NCI-H345 treated with DMSO at 0.1 percent for 48 hours (cell line): ENCODE results near the gene MSANTD2.

Experiments used
- DNase-seq: peaks from one replicate; lab custom pipeline; 2025; ENCODE audit not compliant: unreplicated experiment; lab: John Stamatoyannopoulos, UW

The MSANTD2 gene

DNA sequence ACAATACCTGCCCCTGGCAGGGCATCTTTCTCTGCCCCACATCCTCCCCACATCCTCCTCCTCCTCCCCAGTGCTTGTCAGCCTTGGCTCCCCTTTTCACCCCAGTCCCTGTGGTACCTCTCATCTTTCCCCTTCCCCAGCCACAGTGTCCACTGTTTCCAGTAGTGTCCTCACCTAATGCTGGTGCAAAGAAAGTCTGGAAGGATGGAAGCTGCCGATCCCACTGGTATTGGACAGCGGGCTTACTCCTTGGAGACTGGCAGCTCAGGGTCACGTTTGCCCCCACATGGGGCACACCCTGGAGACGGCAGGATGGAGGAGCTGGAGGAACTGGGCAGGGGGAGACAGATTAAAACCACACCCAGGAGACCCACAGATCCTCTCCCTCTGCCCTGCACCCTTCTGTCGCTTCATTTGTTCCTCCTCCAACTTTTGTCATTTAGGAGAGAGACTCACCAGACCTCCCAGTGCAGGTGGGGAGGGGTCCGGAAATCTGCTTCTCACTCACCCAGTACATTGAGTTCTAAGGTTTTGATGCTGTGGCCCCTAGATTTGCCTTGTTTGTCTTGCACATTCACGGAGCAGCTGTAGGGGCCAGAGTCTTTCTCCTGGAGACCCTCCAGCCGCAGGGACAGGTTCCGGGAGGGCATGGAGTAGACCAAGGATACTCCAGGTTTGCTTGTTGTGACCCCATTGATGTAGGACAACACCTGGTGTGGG, 44.0 kb downstream of the MSANTD2 start:
- no peak for DNase-seq

GRCh38 chr11:124754710-124755109, 45.5 kb downstream of the MSANTD2 start:
- no peak for DNase-seq

GRCh38 chr11:124754309-124754708, 45.9 kb downstream of the MSANTD2 start:
- DNase-seq, result no peak

DNA sequence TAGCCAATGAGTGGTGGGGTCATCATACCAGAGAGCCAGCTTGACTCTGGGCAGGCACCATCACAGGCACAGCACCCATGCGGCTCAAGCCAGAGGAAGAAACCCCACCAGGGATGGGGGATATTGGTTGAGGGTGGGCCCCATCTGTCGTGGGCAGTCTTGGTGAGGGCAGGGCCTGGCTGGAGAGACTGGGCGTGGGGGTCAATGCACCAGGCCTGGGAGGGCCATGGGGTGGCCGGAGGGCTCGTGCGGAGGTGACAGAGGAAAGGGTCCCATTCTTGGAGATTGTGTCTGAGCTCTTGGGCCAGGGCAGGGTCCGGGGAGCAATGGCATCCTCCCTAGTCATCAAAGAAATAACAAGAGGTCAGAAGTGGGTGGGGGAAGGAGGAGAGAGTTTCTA, 46.6 kb downstream of the MSANTD2 start:
- no peak for DNase-seq

GRCh38 chr11:124753205-124753604, 47.0 kb downstream of the MSANTD2 start:
- DNase-seq, result no peak

GRCh38 chr11:124752471-124753102, 47.6 kb downstream of the MSANTD2 start:
- no peak for DNase-seq

- DNase-seq, result no peak
Observed at GRCh38 chr11:124751741-124752470, 48.3 kb downstream of the MSANTD2 start, which contains the start of gene VSIG2. VSIG2 (minus strand) TSS chr11:124752255; CDS start chr11:124752137, 118 bp downstream.

DNA sequence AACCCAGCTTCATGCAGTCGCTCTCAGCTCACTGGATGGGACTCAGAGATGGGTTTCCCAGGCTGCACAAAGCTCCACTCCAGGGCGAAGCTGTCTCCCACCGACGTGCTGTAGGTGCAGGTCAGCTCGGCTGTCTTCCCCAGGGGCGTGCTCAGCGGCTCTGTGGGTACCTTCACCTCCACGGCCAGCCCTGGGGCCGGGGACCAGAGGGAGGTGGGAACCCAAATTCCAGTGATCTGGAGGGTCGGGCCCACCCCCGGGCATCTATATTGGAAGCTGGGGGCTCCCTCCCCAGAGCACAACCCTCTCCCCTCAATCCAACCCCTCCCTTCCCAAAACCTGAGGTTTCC, 48.8 kb downstream of the MSANTD2 start:
- DNase-seq, result no peak

GRCh38 chr11:124749912-124750311, 50.3 kb downstream of the MSANTD2 start:
- no peak for DNase-seq

- DNase-seq, result no peak
Observed at GRCh38 chr11:124748481-124749343, 51.5 kb downstream of the MSANTD2 start.

- no peak for DNase-seq
Observed at GRCh38 chr11:124748100-124748418, 52.1 kb downstream of the MSANTD2 start.

- DNase-seq, result no peak
Observed at GRCh38 chr11:124747406-124748099, 52.7 kb downstream of the MSANTD2 start.

- no peak for DNase-seq
Observed at GRCh38 chr11:124746621-124747243, 53.5 kb downstream of the MSANTD2 start.

GRCh38 chr11:124745835-124746620, 54.2 kb downstream of the MSANTD2 start:
- DNase-seq, result no peak

DNA sequence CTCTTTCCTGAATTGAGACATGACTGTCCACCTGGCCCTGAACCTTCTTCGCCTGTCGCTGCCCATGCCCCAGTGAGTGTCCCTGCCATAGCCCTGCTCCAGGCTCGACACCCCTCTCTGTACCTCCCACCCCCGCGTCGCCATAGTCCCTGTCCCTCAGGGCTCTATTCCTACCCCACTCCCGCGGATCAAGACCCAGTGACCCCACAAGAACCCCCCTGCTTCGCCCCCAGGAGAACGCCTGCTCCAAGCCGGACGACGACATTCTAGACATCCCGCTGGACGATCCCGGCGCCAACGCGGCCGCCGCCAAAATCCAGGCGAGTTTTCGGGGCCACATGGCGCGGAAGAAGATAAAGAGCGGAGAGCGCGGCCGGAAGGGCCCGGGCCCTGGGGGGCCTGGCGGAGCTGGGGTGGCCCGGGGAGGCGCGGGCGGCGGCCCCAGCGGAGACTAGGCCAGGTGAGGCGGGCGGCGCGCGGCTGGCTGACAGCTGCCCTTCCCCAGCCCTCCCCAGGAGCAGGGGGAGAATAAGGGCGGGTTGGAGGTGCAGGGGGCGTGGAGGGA, 54.9 kb downstream of the MSANTD2 start:
- DNase-seq, result no peak

DNA sequence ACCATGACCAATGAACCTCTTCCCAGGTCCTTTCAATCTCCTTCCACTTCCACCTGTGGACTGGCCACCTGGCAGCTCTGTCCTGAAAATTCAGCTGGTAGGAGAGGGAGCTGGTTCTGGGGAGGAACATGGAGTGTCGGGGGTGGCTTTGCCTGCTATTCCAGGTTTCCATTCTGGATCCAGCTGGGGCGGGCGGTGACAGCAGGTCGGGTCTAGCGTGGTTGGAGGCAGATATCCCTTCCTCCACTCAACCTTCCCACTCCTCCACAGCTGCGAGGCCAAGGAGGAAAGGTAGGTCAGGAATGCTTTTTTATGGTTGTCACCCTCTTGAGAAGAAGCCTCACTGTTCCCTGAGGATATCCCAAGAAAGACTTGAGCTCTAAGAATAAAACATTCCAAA, 57.2 kb downstream of the MSANTD2 start:
- DNase-seq, result no peak

- DNase-seq, result no peak
Observed at GRCh38 chr11:124742555-124742954, 57.7 kb downstream of the MSANTD2 start.

DNA sequence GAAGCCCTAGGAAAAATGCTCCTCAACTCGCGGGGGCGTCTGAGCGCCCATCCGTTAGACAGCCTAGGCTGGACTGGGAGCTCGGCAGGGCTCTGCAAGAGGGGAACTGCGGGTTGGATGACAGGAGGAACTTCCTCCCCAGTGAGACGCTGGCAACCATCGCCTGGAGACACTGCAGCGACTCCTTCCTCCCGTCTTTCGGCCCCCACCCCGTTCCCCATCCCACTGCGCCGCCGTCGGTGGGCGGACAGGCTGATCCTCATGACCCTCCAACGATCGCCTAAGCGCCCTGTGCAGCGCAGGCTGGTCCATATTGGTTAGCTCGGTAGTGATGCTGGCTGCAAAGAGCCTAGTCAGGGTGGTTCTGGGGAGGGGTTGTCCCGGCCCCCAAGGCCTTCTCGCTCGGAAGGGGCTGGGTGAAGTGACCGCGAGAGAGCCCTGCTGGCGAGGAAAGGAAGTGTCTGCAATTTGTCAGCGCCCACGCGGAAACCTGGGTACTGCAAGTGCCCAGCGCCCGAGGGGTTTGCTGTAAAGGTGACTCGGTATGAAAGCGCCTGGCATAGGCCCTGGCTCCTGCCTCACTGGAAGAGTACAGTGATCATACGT, 59.8 kb downstream of the MSANTD2 start:
- peak; percentile 17 for DNase-seq
